COLO829 (cell line): ENCODE results near the gene CHMP4A.
A peak's percentile ranks its signal among the peaks of the same experiment; 100 is the strongest.

Source experiments
- DNase-seq: peaks from one replicate; pipeline ENCODE4 v3.0.0; 2012; ENCODE audit warnings: low spot score

CHMP4A gene

DNA sequence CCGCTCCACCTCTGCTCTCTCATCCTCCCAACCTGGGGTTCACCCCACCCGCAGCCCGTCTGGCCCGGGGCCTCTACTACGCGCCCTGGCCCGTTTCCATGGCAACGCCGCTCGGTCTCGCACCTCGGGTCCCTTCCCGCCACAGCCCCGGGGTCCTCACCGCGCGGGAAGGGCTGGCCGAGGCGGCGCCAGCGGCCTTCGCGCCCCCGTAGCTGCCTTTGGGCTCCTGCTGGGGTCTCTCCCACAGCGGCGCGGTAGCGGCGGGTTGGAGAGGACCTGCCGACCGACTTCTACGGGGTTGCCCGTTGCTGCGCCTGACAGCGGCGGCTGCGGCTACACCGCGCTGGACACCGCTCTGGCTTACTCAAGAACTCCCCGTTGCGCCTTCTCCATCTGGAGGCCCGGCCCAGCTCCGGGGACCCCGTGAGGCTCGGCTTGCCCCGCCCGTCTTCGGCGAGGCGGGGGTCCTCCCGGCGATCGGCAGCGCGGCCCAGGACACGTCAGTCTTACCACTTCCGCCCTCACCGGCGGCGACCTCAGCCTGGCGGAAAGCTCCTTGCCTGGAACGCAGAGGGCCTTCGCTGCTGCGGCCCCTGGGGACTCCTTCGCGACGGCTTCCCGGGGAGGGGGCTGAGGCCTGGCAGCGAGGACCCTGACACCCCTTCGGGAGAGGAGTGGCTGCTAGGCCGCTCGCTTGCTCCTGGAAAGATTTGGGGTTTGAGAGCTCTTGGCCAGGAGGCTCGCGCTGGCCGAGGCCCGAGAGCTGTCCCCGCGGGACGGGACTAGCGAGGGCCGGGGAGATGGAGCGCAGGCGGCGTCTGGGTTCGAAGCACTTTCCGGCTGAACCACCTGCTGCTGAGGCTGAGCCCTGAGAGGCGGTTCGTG, 17.9 kb downstream of the CHMP4A start, which contains the start of gene TM9SF1:
Gene TM9SF1 (minus strand): TSS at position 256 of the 885 bp plus-strand sequence. CDS start 422 bp downstream, outside the sequence.
- DNase-seq: peak; percentile 90

DNA sequence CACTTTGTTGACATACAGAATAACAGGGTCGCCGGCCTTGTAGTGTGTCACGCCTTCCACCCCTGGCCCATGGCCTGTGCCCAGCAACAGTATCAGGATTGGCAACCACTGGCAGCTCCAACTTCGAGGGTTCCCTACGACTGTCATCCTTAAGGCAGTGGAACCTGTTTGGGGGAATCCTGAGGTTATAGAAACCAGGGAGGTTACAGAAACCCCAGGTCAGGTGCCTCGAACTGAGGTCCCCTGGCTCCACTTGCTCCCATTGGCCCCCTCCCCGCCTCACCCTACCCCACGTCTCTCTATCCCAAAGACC, 18.5 kb downstream of the CHMP4A start:
- no peak for DNase-seq

DNA sequence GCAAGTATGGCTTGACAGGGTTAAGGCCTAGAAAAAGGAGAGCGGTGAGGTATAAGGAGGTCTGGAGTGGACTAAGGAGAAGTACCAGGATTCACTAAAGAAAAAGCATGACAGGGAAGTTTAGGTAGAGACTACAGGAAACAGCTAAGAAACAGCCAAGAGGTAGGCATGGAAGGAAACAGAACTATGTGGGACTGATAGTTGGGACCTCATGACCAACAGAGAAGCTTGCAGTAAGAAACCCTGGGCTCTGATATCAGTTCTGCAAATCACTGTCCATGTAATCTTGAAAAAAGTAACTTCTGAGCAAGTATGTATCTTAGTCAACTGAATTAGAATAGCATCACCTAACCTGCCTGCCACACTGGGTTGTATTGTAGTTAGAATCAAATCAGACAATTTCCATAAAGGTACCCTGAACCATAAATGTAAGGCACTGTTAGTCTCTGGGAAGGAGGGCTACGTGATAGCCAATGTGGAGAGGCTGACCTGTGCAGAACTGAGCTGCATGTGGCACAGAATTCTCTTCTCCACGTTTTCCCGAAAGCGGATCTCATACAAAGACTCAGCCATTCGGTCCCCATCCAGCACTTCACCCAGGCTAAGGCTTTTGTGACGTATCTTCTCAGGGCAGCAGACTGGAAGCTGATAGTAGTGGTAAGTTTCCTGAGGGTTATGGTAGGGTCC, 19.0 kb downstream of the CHMP4A start:
- DNase-seq: no peak

DNA sequence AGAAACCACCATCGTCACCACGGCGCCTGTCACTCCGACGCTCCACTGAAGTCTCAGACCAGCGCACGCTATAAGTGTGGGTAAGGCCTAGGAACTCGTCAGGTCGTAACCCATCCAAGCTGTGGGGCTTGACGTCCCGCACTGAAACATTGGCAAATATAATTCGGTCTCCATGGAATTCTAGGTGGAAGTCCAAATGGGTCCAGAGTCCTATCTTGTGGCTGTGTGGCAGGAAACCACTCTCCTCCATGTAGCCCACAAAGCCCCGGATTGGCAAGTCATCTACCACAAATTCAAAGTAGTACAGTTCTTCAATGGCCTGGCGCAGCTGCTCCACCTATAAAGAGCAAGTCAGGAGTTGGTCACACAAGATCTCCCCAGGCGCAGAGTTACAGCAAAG, 20.4 kb downstream of the CHMP4A start:
- DNase-seq: no peak

DNA sequence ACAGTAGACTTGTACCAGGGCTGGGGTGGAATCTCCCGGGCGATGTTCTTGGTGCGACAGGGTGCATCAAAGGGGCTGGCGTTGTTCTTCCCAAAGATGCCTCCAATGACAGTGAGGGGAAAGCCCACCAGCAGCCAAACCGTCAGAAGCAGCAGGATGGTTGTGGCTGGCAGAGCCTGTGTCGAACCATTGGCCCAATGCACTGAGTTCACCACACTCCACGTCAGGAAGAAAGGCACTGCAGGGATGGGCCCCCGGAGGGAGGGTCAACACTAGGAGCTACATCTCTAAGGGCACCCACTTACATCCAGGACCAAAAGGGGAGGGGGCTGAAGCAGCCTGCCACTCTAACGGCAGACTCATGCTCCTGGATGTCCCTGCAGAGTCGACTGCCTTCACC, 22.9 kb downstream of the CHMP4A start:
- DNase-seq: no peak

DNA sequence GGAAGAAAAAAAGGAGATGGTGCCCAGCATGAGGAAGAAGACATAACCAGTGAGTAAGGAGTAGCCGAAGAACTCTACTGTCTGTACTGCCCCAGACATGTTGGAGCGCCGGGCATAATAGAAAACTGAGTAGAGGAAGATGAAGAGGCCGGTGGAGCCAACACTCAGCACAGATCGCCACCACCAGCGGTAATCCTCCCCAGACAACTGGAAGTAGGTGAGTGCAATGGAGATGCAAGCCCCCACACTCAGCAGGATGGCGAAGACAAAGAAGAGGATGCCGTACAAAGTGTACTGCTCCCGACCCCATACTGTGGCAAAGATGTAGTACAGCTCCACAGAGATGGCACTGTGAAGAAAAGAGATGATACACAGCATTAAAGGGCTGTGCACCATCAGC, 23.8 kb downstream of the CHMP4A start:
- no peak for DNase-seq

DNA sequence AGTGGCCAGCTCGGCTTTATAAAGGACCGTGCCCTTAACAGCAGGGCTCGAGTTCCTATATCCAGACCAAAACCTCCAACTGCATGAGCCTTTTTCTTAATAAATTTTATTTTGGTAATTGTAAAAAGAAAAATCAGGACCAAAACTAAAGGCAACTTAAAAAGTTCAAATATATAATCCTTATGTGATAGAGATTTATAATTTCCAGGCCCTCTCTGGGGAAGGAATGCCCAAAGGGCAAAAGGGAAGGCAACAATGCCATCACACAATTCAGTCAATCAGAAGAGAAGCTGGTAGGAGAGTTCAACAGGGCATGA, 24.3 kb downstream of the CHMP4A start:
- no peak for DNase-seq

DNA sequence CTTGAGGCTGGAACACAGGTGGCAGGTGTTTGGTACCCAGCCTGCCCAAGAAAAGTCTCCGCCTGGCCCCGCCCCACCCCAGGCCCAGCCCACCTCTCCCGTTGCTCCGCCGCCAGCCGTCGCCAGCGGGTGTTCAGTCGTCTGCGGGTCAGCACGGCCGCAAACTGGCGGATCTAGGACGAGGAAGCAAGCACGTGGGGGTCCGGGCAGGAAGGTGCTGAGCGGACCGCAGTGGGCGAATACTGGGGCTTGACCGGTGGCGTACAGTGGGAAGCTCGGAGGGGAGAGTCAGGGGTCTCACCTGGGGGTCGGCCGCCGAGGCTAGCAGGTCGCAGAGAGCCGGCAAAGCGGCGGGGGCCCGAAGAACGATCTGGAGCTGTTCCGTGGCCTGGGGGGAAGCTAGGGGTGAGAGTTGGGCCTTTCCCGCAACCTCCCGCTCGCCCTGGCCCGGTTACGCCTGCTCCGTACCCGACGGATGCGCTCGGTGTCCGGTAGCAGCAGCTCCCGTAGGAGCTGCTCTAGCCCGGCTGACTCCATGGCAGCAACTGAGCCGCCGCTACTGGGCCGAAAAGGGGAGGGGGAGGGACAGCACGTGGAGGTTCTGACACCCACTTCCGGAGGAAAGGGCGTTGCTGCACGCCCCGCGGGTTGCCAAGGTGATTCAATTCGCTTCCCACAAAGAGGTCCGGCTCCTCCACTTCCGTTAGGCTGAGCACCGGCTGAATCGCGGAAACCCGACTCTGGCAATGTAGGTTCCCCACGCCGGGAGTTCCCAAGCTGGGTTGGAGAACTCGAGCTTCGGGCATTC, 24.8 kb downstream of the CHMP4A start, which contains the start of gene IPO4:
Gene IPO4 (minus strand): TSS at position 566 of the 808 bp plus-strand sequence. CDS start 29 bp downstream, at position 537.
- peak; percentile 100 for DNase-seq

DNA sequence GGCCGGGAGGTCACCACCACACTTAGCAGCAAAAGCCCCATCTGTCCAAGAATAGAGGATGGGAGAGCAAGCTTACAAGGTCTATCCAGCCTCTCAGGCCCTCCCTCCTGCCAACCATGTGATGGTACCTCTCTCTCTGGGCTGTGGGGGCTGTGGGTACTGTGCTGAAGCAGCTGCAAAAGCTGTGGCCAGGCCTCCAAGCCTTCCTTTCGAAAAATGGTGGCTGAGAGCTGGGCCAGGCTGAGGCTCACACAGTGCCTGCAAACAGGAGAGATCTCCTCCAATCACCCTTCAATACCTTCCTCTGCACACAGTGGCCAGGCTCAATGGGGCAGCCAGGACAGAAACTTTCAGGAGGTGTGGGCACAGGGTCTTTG, 25.8 kb downstream of the CHMP4A start:
- DNase-seq: no peak

DNA sequence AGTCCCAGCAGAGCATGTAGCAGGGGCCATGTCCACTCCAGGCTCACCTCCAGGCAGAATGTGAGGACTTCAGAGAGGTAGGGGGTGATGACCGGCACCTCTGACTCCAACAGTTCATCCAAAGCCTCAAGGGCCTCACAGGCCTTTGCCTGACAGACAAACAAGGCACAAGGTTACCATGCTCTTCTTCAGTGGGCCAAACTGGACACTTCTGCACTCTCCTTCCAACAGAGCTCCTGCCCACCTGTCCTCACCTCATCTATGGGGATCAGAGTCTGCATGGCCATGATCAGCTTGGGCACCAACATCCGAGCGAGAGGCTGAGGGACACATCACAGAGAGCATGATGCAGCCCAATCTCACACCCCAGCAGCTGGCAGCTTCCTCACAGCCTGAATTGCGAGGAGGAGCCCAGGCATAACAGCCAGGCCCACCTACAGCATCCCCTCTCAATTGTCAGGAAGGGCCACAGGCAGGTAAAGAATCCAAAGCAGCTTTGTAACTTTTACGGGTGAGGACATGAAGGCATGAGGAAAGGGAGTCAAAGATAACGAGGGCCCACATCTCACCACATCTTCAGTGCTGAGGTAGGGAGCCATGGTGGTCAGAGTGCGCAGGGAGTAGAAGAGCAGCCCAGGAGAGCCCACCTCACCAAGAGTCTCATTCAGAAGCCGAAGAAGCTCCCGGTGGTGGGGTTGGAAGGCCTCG, 26.3 kb downstream of the CHMP4A start:
- no peak for DNase-seq

DNA sequence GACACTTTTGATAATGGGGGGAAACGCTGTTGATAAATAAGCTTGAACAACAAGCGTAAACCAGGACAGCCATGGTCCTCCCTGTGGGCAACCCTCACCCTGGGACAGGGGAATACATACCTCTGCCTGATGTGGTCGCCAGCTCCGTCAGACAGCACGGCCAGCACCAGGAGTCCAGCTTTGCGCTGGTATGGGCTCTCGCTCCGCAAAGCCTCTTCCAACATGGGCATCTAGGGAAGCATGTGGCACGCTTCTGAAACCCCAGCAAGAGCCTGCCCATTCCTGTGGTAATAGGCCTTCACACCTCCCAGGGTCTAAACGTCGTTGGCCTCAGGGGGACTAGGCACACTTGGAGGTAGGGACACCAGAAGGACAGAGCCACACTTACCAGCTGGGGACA, 27.5 kb downstream of the CHMP4A start:
- no peak for DNase-seq

DNA sequence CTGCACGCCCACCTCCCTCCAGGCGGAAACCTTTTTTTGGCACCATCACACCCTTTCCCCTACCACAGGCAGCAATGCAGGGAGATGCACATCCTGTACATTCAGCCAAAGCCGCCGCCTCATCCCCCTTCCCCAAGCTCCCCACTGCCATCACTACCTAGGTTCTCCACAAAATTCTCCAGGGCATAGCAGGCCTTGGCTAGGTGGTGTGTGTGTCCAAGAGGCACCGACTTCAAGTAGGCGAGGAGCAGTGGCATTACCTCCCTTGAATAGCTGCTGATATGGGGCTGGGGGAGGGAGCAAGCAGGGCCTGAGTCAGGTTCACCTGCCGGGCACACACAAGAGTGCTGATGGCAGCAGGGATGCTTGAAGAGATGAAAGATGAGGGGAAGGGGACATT, 28.3 kb downstream of the CHMP4A start:
- DNase-seq: no peak

DNA sequence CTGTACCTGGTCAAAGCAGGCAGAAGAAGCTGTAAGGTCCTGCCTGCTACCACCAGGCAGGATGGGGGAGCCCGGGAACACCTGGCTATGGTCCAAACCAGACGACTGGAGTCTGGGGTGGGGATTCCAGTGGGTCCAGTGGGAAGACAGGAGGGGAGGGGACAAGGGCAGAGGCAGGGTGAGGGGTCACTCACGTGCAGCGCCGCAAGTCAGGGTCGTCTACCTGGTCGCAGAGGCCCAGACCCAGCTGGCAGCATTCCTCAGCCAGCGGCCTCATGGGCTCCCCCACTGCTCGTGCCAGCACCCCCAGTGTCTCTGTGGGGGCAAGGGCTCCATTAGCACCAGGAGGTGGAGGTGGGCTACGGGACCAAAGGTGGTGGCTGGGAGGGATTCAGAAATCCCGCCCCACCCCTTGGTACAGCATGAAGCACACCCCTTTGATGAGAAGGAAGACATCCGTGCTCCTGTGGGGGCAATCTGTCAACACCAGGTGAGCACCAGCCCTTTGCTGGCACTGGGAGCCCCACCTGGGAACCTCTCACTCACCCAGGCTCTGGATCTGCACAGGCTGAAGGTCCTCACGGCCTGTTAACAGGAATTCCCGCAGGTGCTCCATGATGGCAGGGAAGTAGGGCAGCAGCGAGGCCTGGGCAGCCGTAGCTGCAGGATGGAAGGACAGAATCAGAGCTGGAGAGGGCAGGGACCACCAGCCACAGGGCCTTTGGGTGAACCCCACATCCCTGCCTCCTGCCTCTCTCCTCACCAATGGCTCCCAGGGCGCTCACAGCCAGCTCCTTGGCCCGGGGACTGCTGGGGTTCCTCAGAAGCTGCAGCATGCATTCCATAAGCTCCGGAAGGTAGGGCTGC, 29.0 kb downstream of the CHMP4A start:
- DNase-seq: no peak

DNA sequence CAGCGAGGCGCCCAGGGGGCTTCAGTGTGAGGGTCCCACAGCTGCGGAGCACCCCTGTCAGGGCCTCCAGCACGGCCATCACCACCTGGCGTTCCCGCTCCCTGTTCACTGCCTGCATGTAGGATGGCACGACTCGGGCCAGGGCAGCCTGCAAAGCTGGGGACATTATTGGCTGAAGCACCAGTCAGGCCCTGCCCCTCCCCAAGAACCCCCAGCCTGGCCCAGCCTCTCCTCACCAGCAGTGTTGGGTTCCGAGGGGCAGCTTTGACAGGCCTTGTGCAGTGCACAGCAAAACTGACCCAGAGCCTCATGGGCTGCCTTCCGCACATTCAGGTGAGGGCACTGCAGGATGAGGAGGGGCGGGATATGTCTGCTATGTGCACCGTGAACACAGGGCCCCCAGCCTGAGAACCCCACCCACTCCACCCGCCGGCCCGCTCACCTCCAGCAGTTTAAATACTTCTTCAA, 30.2 kb downstream of the CHMP4A start:
- DNase-seq: no peak

DNA sequence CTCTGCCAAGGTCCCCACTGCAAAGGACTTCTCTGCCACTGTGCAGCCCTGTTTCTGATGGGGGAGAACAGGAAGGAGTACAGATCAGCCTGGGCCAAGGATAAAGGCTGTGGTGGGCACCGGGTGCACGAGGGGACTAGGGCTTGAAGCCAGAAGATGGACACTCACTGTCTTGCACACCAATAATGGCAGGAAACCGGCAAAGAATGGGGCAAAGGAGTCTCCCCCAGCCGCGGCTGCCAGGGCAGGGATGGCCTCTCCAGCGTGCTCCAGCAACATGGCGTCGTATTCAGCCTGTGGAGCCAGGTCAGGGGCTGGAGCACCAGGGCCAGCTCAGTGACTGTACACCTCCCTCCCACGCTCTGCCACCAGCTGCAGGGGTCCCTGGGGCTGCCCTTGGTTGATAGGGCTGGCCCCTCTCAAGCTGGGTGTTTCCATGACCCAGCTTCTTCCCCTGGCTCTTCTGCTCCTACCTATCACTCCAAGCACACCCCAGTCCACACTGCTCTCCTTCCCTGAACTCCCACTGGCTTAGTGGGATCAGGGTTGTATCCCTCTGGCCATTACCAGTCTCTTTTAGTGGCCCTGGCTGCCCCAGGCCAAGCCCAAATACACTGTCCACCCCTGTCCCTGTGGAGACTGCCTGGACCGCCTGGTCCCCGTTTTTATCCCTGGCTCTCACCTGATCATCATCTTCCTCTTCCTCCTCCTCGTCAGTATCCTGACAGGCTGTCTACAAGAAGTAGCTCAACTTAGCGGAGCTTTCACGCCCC, 31.0 kb downstream of the CHMP4A start:
- no peak for DNase-seq

DNA sequence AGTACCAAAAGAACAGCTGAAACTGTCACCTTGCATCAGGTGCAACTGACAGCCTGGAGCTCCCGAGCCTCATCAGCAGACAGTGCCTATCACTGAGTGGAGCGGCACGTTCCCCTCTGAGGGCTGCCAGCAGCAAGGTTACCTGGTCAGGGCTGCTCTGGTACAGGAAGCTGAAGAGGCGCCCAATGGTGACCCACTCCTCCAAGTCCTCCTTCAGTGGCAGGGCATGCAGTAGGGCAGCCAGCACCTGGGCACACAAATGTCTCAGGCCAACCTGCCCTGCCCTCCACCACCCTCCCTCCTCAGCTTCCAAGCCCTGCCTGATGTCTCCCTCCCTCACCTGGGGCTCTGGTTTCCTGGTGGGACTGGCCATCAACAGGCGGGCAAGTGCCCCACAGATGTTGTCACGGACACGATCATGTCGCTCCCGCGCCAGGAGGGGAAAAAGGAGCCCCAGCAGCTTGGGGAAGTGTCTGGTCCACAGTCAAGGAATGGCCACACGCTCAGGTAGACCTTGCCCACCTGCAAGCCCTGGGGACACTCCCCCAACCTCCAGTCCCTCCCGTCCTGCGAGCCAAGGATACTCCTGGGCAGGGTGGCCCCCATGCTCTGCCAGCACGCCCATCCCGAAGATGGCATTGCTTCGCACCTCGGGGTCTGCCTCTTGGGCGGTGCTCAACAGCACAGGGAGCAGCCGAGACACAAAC, 31.8 kb downstream of the CHMP4A start:
- DNase-seq: no peak

DNA sequence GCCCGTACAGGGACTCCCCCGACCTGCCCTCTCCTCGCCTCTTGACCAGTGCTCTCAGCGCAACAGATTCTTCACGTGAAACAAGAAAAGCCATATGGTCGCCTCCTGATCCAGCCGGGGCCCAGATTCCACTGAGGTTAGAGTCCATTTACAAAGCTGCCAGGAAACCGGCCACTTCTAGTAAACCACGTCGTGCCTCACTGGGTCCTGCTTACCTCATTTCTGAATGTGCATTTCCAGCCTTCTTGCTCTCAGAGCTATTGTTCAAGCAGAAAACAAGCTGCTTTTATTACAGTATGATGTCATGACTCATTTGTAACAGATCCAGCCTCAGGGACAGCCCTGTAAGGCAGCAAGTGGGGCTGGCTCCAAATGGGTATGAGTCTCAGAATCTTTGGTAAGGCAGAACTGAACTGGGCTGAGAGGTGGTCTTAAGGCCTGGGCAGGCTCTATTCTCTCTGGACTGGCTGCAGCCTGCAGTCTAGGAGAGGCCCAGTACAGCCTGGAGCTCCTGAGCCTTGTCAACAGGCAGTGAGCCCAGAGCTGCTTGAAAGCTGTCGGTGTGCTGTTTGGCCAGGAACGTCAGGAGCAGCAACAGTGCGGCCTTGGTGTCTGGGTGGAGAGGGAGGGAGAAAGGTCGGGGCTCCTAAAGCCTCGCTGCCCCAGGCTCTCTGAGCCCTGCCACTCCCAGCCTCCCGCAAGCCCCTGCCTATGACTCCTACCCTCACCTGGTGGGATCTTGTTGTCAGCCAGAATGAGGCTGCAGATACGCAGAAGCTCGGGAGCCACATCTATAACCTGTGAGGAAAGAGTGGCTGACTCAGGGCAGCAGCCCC, 33.1 kb downstream of the CHMP4A start:
- no peak for DNase-seq

DNA sequence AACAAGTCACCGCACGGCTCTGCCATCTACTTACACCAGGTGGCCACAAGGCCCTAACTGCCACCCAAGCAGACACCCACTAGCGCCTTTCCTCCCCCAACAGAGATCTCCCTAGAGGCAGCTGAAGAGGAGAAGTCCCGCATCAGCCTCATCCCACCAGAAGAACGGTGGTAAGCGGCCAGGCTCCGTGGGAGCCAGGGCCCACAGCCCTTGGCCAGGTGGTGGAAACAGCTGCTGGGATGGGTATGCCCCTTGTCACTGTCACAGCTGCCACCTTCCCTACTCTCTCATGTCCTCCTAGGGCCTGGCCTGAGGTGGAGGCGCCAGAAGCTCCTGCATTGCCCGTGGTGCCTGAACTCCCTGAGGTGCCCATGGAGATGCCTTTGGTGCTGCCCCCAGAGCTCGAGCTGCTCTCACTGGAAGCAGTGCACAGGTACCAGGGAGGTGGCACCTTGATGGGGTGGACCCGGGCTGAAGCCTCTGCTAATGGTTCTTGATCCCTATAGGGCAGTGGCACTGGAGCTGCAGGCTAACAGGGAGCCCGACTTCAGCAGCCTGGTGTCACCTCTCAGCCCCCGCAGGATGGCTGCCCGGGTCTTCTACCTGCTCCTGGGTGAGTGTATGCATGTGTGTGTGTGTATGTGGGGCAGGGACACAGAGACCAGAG, 33.9 kb downstream of the CHMP4A start:
- no peak for DNase-seq
